GM18502 (cell line): ENCODE measurements around the gene BORCS5.
A peak's percentile ranks its signal among the peaks of the same experiment; 100 is the strongest.

Experiments
- ATAC-seq: cut with Tn5 transposase; IDR thresholded peaks from one replicate; pipeline ENCODE4 v1.9.1; 2021; ENCODE audit warnings: mild to moderate bottlenecking; ENCODE audit not compliant: unreplicated experiment, poor library complexity

The BORCS5 gene

DNA sequence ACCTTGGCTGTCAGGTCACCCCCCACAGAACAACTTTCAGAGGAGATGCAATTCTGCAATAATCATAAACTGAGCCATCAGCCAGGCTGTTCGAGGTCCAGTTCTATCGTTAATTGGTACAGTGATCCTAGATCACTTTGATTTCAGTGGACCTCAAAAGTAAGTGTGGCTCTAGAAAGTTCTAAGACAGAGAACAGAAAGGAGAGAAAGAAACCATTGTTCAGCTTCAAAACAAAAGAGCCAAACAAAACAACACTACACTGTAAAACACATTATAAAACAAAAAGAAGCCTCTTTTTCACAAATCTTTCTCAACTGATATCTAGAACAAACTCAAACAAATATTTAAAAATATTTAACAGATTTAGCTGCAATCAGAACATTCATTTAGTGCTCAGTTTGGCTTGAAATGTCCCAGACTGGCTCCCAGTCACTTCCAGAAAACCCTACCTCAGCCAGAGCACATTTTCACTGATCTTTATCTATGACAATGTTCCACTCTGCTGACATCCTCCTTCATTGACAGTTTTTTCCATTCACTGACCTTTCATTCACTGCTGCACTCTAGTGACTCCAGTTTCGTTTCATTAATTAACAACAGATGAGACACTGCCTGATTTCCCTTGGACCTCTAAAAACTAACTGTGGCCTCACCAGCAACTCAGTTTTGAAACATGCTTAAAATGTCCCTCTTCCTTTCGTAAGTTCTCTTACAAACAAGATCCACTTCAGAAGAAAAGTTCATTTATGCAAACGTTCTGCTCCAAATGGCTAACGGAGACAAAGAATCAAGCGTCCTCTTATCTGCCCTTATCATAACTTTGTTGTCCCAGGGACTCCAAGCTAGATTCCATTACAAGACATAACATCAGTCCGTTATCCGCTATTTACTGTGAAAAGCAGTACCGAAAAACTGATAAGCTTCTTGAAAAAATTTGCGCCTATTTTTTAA, 148.9 kb downstream of the BORCS5 start:
- peak; percentile 90 for ATAC-seq

GRCh38 chr12:12506496-12506890, 149.6 kb downstream of the BORCS5 start:
- no peak for ATAC-seq

DNA sequence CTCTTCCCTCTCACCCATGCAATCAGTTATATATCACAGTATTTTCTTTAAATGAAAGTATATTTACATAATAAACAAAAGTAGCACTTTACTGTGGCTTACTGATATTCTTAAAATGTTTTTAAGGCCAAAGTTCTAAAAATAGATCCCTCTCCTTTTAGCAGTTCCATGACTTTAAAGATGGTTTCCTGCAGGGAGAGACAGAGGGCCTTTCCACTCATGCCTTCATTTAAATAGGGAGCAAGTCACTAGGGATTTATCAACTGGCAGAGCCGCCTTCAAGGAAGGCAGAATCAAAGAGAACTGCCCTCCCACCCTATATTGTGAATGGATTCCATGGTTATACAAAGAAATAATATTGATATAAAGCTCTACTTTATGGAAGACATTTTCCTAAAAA, 150.2 kb downstream of the BORCS5 start:
- ATAC-seq = no peak

GRCh38 chr12:12508612-12509011, 151.7 kb downstream of the BORCS5 start:
- no peak for ATAC-seq

DNA sequence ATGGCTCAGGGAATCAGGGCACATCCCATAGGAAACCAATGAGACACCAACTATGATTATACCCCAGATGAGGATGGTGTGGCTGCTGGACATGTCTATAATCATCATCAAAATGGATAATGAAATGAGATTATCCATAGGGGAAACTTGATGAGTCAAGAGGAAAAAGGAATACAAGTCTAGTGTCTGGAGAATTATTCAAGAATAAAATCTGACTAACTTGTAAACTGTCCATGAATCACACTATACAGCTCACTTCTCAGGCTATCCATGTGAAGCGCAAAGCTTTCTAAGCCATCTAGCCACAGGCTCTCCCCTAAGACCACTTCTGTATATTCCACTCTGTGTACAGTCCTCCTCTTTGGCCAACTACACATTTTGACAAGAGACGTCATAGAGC, 153.3 kb downstream of the BORCS5 start:
- no peak for ATAC-seq

- ATAC-seq = no peak
Observed at GRCh38 chr12:12510551-12510950, 153.7 kb downstream of the BORCS5 start.

GRCh38 chr12:12511021-12511783, 154.3 kb downstream of the BORCS5 start:
- ATAC-seq = no peak

GRCh38 chr12:12511895-12512711, 155.2 kb downstream of the BORCS5 start:
- ATAC-seq = no peak

GRCh38 chr12:12513416-12514006, 156.6 kb downstream of the BORCS5 start:
- no peak for ATAC-seq

- no peak for ATAC-seq
Observed at GRCh38 chr12:12518464-12518845, 161.6 kb downstream of the BORCS5 start.

- no peak for ATAC-seq
Observed at GRCh38 chr12:12518919-12519318, 162.0 kb downstream of the BORCS5 start.
